Mucosa of descending colon (tissue), 3 donors: ENCODE data around the gene SRCAP. TPM values are rescaled to one million over a fixed set of nuclear protein-coding genes. Genes with fewer than 3 reads are reported as not detected.

Experiments
- ATAC-seq: fragments of 200-7000 bp; cut with Tn5 transposase; one replicate; pipeline ENCODE4 v1.9.1; 2020; ENCODE audit warnings: mild to moderate bottlenecking, moderate library complexity
- DNase-seq, 3 donors: peaks; one replicate each; pipeline ENCODE4 v3.0.0-alpha.2; 2020
- H3K36me3 ChIP-seq: fragments of 200-600 bp; one replicate; pipeline ENCODE4 v1.8.0; 2021; ENCODE audit warnings: low read depth, mild to moderate bottlenecking
- H3K4me1 ChIP-seq: fragments of 200-600 bp; one replicate; pipeline ENCODE4 v1.8.0; 2021; ENCODE audit warnings: low read depth, mild to moderate bottlenecking
- H3K4me3 ChIP-seq: fragments of 200-600 bp; one replicate; pipeline ENCODE4 v1.8.0; 2021; ENCODE audit warnings: mild to moderate bottlenecking
- H3K9me3 ChIP-seq: fragments of 200-600 bp; one replicate; pipeline ENCODE4 v1.8.0; 2021; ENCODE audit warnings: mild to moderate bottlenecking
- intact Hi-C, 2 donors: fragments of 100-400 bp; cut with DNase I in 1 of 2; cut with micrococcal nuclease in 1 of 2; formaldehyde crosslinking; loops; one replicate each; pipeline versions ENCODE4 v1.11.0 to v1.11.1; 2022; cut with DNase I, micrococcal nuclease
- total RNA-seq, 3 donors: library from RNA; stranded (reverse); fragmentation: NEBNext Ultra II Directional in 2 of 3; extraction: Animal tissue kit (Norgen Biotek cat#: 25700) in 2 of 3; gene quantifications; one replicate each; pipeline versions ENCODE4 v1.2.1 to v1.2.4, GENCODE V29; 2021 to 2023
- TF ChIP-seq, protein P1 (sequence below): fragments of 200-600 bp; IDR thresholded peaks from one replicate; pipeline ENCODE4 v1.8.0; 2022; ENCODE audit warnings: antibody characterized with exemption, mild to moderate bottlenecking
- donor health status: DM: no; HTN: no; CAD: no; lungs with moderate emphysema.
- donor health status: DM: no; HTN: no; CAD: no.
- donor health status: DM: no; HTN: yes; CAD: no.

The SRCAP gene
- total RNA-seq, 3 donors from 2014 or later: 64.8 to 88.9 (median 65.4) TPM

DNA sequence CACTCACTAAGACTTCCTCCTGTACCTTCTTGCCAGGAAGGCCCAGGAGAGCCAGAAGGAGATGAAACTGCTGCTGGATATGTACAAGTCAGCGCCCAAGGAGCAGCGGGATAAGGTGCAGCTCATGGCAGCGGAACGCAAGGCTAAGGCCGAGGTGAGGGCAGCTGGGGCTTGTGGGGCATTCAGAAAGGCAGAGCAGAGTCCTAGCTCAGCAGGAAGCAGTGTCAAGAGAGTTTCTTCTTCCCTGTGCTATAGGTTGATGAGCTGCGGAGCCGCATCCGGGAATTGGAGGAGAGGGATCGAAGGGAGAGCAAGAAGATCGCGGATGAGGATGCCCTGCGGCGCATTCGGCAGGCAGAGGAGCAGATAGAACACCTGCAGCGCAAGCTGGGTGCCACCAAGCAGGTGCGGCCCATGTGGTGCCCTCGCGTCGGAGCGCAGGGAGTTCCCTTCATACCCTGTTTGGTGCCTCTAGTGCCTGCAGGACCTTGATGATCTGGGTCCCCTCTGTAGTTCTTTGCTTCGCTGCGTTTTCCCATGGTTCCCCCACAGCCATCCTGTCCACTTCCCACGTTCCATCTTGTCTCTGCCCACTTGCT lies 69.7 kb downstream of the SRCAP start:
- no peaks in the 10 kb centered on the region for H3K4me1 ChIP-seq
- intact Hi-C loops: no loop called here
- no peak overlapping the region for H3K4me3 ChIP-seq
- ATAC-seq (no peak), DNase-seq (peak in 1 of 3 donors; percentile 14)
- TF ChIP-seq, protein P1, sequence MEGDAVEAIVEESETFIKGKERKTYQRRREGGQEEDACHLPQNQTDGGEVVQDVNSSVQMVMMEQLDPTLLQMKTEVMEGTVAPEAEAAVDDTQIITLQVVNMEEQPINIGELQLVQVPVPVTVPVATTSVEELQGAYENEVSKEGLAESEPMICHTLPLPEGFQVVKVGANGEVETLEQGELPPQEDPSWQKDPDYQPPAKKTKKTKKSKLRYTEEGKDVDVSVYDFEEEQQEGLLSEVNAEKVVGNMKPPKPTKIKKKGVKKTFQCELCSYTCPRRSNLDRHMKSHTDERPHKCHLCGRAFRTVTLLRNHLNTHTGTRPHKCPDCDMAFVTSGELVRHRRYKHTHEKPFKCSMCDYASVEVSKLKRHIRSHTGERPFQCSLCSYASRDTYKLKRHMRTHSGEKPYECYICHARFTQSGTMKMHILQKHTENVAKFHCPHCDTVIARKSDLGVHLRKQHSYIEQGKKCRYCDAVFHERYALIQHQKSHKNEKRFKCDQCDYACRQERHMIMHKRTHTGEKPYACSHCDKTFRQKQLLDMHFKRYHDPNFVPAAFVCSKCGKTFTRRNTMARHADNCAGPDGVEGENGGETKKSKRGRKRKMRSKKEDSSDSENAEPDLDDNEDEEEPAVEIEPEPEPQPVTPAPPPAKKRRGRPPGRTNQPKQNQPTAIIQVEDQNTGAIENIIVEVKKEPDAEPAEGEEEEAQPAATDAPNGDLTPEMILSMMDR: no peak
- H3K9me3 ChIP-seq: no peaks in the 10 kb centered on the region
- peaks cover 30% of the 10 kb centered on the region for H3K36me3 ChIP-seq

DNA sequence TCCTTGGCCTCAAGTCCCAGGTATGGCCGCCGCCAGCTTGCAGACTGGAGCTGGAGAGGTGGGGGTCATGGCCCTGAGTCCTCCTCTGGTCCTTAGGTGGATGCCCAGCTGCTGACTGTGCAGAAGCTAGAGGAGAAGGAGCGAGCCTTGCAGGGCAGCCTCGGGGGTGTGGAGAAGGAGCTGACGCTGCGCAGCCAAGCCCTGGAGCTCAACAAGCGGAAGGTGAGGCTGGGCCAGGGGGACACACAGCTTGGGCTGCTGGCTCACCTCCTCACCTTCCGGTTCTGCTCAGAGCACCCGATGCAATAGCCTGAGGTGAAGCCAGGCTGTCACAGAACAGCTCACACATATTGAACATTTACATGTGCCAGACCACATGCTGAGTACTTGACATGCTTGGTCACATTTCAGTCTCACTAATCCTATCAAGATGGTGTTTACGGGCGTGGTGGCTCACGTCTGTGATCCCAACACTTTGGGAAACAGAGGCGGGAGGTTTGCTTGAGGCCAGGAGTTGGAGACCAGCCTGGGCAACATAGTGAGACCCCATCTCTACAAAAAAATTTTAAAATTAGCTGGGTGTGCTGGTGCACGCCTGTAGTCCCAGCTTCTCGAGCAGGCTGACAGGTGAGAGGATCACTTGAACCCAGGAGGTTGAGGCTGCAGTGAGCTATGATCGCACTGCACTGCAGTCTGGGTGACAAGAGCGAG lies 70.6 kb downstream of the SRCAP start:
- H3K9me3 ChIP-seq: no peaks in the 10 kb centered on the region
- peaks cover 1% of the 10 kb centered on the region for H3K4me1 ChIP-seq
- intact Hi-C loops: no loop called here
- no peak for ATAC-seq
- TF ChIP-seq, protein P1: no peak
- H3K4me3 ChIP-seq: no peak overlapping the region
- H3K36me3 ChIP-seq: peaks cover 30% of the 10 kb centered on the region
- DNase-seq: peak in 1 of 3 donors; percentile 22

DNA sequence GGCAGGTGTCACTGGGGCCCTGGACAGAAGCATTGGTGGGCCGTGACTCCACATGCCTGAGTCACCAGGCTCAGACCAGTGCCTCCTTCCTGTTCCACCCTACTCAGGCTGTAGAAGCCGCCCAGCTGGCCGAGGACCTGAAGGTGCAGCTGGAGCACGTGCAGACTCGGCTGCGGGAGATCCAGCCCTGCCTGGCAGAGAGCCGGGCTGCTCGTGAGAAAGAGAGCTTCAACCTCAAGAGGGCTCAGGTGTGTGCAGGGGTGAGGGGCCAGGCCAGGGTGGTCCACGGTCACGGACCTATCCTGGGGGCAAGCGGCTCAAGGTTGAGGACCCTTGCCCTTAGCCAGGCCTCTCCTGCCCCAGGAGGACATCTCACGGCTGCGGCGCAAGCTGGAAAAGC lies 72.8 kb downstream of the SRCAP start:
- H3K4me1 ChIP-seq: peaks cover 16% of the 10 kb centered on the region
- TF ChIP-seq, protein P1: no peak
- DNase-seq (no peak), ATAC-seq (no peak)
- peaks cover 22% of the 10 kb centered on the region for H3K36me3 ChIP-seq
- intact Hi-C loops: no loop called here
- no peaks in the 10 kb centered on the region for H3K9me3 ChIP-seq
- no peak overlapping the region for H3K4me3 ChIP-seq

DNA sequence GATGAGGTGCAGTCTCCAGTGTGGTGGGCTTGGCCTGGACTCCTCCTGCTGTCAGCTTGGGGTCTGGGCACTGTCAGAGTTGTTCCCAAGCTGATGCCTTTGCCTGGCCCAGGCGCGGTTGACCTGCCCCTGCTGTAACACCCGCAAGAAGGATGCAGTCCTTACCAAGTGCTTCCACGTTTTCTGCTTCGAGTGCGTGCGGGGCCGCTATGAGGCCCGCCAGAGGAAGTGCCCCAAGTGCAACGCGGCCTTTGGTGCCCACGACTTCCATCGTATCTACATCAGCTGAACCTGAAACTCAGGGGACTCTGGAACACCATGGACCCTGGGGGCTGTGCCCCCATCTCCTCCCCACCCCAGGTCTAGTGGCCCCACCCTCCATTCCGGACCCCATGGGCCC lies 74.9 kb downstream of the SRCAP start:
- intact Hi-C loops: no loop called here
- H3K9me3 ChIP-seq: no peaks in the 10 kb centered on the region
- TF ChIP-seq, protein P1: no peak
- H3K4me1 ChIP-seq: peaks cover 29% of the 10 kb centered on the region
- DNase-seq: no peak
- no peak overlapping the region for H3K4me3 ChIP-seq
- peaks cover 11% of the 10 kb centered on the region for H3K36me3 ChIP-seq
- ATAC-seq: no peak

DNA sequence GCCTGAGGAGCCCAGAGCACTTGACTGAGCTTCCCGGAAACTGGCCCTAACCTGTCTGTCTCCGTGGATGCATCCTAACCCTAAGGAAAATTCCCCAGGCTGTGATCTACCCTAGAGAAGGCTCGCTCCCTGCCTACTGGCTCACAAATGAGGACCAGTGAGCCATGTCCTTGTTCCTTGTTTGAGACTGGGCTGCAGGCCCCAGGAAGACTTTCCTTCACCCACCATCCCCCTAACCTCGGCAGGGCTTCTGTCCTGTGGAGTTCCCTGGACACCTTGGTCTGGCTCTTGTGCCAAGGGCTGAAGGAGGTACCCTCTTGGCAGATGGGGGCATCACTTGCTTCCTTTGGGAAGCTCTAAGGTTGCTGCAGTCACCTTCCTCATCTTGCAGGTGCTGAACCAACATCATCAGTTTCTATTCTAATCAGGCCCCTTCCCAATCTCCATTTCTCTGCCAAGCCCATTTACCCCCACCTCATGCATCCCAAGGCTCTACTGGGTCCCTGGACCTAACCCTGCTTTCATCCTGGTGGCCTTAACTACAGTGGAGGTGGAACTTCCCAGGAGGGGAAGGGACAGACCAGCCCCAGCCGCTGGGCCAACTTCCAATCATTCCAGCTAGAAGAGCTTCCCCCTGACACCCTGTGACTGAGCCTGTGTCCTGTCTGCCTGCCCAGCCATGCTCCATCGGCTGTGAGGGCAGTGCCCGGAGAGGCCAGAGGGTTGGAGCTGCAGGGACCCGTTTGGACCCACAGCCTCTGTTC lies 75.6 kb downstream of the SRCAP start:
- DNase-seq: no peak
- Histone ChIP-seq H3K36me3 (peaks cover 4% of the 10 kb centered on the region), H3K4me1 (peaks cover 29% of the 10 kb centered on the region), H3K9me3 (no peaks in the 10 kb centered on the region), H3K4me3 (no peak overlapping the region)
- TF ChIP-seq, protein P1: no peak
- ATAC-seq: peak; percentile 2
- intact Hi-C loops: no loop called here
